ENCODE results near the gene TCF7.

Gene TCF7

DNA sequence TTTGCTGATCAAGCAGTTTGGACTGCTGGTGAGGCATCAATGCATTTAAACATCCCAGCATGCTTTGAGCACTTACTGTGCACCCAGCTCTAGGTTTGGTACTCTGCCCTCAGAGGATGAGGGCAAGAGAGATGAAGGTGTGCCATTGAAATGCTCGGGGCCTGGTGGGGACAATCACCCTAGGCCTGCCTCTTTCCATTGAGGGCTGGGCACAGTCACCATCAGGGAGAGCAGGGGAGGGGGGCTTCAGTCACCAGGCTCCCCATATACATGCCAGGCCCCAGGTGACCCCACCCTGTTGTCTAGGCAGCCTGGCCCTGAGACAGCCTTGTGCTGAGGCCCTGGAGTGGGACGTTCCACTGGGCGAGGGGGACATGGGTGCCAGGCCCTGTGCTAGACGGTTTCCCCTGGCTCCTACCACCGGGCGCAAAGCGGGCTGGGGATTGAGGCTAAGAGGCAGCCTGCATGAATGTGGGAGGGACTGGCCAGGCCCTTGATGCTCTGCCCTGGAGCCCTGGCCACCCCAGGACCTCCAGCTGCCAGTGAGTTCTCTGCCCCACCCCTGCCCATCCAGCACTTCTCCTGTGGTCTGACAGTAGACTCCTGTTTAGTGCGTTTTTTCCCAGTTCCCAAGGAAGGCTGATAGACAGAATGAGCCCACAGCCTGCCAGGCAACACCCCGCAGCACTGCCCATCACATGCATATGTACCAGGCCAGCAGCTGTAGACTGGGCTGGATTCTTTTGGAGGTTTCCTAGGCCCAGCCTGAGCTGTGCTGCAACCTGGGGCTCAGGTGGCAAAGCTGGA lies 18.9 kb downstream of the TCF7 start:
- Histone ChIP-seq H3K27ac (ENCODE audit: low read depth, low read length) (no peak overlapping the region), H3K36me3 (ENCODE audit: low read length) (no peaks in the 10 kb centered on the region), H3K9ac (ENCODE audit: low read length) (no peak overlapping the region), H3K4me3 (ENCODE audit: insufficient read depth, low read length, poor library complexity, severe bottlenecking) (no peak overlapping the region), H3K4me2 (ENCODE audit: low read depth, low read length, poor library complexity, severe bottlenecking) (no peak overlapping the region), H3K9me2 (replicated peaks; ENCODE audit: insufficient read depth, low read length) (no peaks in the 10 kb centered on the region), H3F3A (ENCODE audit: insufficient read depth) (no peaks in the 10 kb centered on the region), H3K9me3 (ENCODE audit: insufficient read depth, low read length) (no peaks in the 10 kb centered on the region), H2AFZ (ENCODE audit: low read depth, low read length, severe bottlenecking) (no peak overlapping the region), H3K79me2 (ENCODE audit: insufficient read depth, low read length) (no peaks in the 10 kb centered on the region), H3K27me3 (ENCODE audit: low read length) (no peaks in the 10 kb centered on the region), H4K20me1 (ENCODE audit: low read depth, low read length) (no peaks in the 10 kb centered on the region)
- TF ChIP-seq, protein P1, sequence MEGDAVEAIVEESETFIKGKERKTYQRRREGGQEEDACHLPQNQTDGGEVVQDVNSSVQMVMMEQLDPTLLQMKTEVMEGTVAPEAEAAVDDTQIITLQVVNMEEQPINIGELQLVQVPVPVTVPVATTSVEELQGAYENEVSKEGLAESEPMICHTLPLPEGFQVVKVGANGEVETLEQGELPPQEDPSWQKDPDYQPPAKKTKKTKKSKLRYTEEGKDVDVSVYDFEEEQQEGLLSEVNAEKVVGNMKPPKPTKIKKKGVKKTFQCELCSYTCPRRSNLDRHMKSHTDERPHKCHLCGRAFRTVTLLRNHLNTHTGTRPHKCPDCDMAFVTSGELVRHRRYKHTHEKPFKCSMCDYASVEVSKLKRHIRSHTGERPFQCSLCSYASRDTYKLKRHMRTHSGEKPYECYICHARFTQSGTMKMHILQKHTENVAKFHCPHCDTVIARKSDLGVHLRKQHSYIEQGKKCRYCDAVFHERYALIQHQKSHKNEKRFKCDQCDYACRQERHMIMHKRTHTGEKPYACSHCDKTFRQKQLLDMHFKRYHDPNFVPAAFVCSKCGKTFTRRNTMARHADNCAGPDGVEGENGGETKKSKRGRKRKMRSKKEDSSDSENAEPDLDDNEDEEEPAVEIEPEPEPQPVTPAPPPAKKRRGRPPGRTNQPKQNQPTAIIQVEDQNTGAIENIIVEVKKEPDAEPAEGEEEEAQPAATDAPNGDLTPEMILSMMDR (IDR thresholded peaks at IDR 0.05; ENCODE audit: insufficient read depth, low read length, poor library complexity, severe bottlenecking), result no peak
- TF ChIP-seq EZH2phosphoT487 (conservative IDR thresholded peaks at IDR 0.05; ENCODE audit: low read length), result no peak

DNA sequence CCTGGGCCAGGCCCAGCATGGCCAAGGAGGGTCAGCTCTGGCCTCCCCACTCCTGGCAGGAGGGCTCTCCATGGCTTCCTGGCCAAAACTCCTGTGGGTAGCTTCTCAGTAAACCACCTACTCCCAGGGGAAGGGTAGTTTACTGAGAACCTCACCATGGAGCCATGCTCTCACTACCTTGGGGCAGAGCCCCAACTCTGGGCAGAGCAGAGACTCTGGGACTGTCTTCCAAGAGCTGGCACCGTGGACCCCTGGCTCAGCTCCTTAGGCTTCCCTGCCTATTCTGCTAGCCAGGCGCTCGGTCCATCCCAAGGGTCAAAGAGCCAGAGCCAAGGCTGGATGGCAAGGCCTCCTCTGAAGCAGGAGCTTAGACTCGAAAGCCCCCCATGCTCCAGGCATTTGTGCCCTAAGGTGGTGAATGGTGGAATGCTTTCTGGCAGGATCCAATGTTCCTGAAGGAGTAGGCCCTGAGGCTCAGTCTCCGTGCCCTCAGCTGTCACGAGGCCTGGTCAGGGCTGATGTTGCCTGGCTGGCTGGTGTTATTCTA lies 19.6 kb downstream of the TCF7 start:
- Histone ChIP-seq H3K4me3 (ENCODE audit: insufficient read depth, low read length, poor library complexity, severe bottlenecking) (no peak overlapping the region), H3K9me3 (ENCODE audit: insufficient read depth, low read length) (no peaks in the 10 kb centered on the region), H4K20me1 (ENCODE audit: low read depth, low read length) (no peaks in the 10 kb centered on the region), H3K9me2 (replicated peaks; ENCODE audit: insufficient read depth, low read length) (no peaks in the 10 kb centered on the region), H3F3A (ENCODE audit: insufficient read depth) (no peaks in the 10 kb centered on the region), H3K4me2 (ENCODE audit: low read depth, low read length, poor library complexity, severe bottlenecking) (no peak overlapping the region), H3K27ac (ENCODE audit: low read depth, low read length) (no peak overlapping the region), H3K9ac (ENCODE audit: low read length) (no peak overlapping the region), H3K36me3 (ENCODE audit: low read length) (no peaks in the 10 kb centered on the region), H3K79me2 (ENCODE audit: insufficient read depth, low read length) (no peaks in the 10 kb centered on the region), H2AFZ (ENCODE audit: low read depth, low read length, severe bottlenecking) (no peak overlapping the region), H3K27me3 (ENCODE audit: low read length) (no peaks in the 10 kb centered on the region)
- TF ChIP-seq, protein P1 (IDR thresholded peaks at IDR 0.05; ENCODE audit: insufficient read depth, low read length, poor library complexity, severe bottlenecking), result no peak
- TF ChIP-seq EZH2phosphoT487 (conservative IDR thresholded peaks at IDR 0.05; ENCODE audit: low read length), result no peak

DNA sequence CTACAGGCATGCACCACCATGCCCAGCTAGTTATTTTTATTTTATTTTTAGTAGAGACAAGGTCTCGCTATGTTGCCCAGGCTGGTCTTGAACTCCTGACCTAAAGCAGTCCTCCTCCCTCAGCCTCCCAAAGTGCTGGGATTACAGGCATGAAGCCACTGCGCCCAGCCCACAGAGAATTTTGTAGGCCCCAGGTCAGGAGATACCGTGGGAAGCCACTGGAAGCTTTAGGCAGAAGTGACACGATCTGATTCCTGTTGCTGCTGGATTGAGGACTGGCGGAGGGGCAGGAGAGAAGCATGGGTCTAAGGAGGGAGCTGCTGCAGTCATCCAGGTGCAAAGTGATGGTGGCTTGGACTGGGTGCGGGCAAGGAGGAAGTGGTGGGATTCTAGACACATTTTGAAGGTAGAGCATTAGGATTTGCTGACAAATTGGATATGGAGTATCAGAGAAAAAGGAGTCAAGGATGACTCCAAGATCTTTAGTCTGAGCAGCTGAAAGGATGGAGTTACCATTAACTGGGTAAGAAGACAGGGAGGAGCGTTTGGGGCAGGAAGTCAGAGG lies 20.7 kb downstream of the TCF7 start:
- H3K9ac ChIP-seq (ENCODE audit: low read length), result no peak overlapping the region
- no peak overlapping the region for H3K4me3 ChIP-seq (ENCODE audit: insufficient read depth, low read length, poor library complexity, severe bottlenecking)
- no peaks in the 10 kb centered on the region for H3K79me2 ChIP-seq (ENCODE audit: insufficient read depth, low read length)
- H3K36me3 ChIP-seq (ENCODE audit: low read length), result no peaks in the 10 kb centered on the region
- no peak for TF ChIP-seq EZH2phosphoT487 (conservative IDR thresholded peaks at IDR 0.05; ENCODE audit: low read length)
- TF ChIP-seq, protein P1 (IDR thresholded peaks at IDR 0.05; ENCODE audit: insufficient read depth, low read length, poor library complexity, severe bottlenecking), result no peak
- H4K20me1 ChIP-seq (ENCODE audit: low read depth, low read length), result no peaks in the 10 kb centered on the region
- H3K4me2 ChIP-seq (ENCODE audit: low read depth, low read length, poor library complexity, severe bottlenecking), result no peak overlapping the region
- no peaks in the 10 kb centered on the region for H3F3A ChIP-seq (ENCODE audit: insufficient read depth)
- H3K9me2 ChIP-seq (replicated peaks; ENCODE audit: insufficient read depth, low read length), result no peaks in the 10 kb centered on the region
- no peaks in the 10 kb centered on the region for H3K9me3 ChIP-seq (ENCODE audit: insufficient read depth, low read length)
- no peak overlapping the region for H3K27ac ChIP-seq (ENCODE audit: low read depth, low read length)
- H2AFZ ChIP-seq (ENCODE audit: low read depth, low read length, severe bottlenecking), result no peak overlapping the region
- H3K27me3 ChIP-seq (ENCODE audit: low read length), result no peaks in the 10 kb centered on the region

Data from SU-DHL-6 (cell line).